Naive thymus-derived CD4-positive, alpha-beta T cell (primary cell): Measurements from ENCODE around the gene LRP1. TPM values are rescaled to one million over a fixed set of nuclear protein-coding genes. Genes with fewer than 3 reads are reported as not detected.
A peak's percentile ranks its signal among the peaks of the same experiment; 100 is the strongest.

ENCODE experiments used
- ATAC-seq: fragments of 150-1000 bp; cut with Tn5 transposase; 2 replicates; pipeline ENCODE4 v1.10.0; 2021; ENCODE audit warnings: mild to moderate bottlenecking, moderate library complexity
- CTCF ChIA-PET: fragments of 350-600 bp; sonication (Branson Sonifier 250); formaldehyde crosslinking; loops from one replicate; lab custom pipeline; 2021; ENCODE audit warnings: antibody characterized with exemption; lab: Charles Lee
- POLR2A ChIA-PET: fragments of 350-600 bp; sonication (Branson Sonifier 250); formaldehyde crosslinking; loops from one replicate; lab custom pipeline; 2021; ENCODE audit warnings: antibody characterized with exemption, inconsistent platforms; lab: Charles Lee
- DNase-seq, 9 donors: peaks; one replicate each; pipeline versions ENCODE4 v3.0.0 to v3.0.0-alpha.2; 2020 to 2022; ENCODE audit warnings: mixed read lengths in 1 of 9
- H3K27ac ChIP-seq: one replicate; pipeline ENCODE4 v1.7.0; 2013; ENCODE audit warnings: mild to moderate bottlenecking, low read depth, low read length, moderate library complexity
- H3K27me3 ChIP-seq, 2 donors: one replicate each; pipeline ENCODE4 v1.7.0; 2013; ENCODE audit warnings: low read length in 2 of 2, mild to moderate bottlenecking in 2 of 2, moderate library complexity in 2 of 2; ENCODE audit not compliant: control insufficient read depth in 2 of 2, insufficient read depth in 2 of 2
- H3K36me3 ChIP-seq, 3 experiments: 1 replicate in 2 of 3; 2 replicates in 1 of 3; pipeline ENCODE4 v1.7.0; 2013; ENCODE audit warnings: low read length in 3 of 3, mild to moderate bottlenecking in 3 of 3, moderate library complexity in 1 of 3; ENCODE audit not compliant: insufficient read depth in 3 of 3, control insufficient read depth in 2 of 3
- H3K4me1 ChIP-seq, 2 donors: one replicate each; pipeline ENCODE4 v1.7.0; 2013; ENCODE audit warnings: low read length in 2 of 2, mild to moderate bottlenecking in 2 of 2, moderate library complexity in 1 of 2; ENCODE audit not compliant: control insufficient read depth in 2 of 2, insufficient read depth in 2 of 2
- H3K4me3 ChIP-seq: 2 replicates; pipeline ENCODE4 v1.7.0; 2013; ENCODE audit warnings: mild to moderate bottlenecking, low read length
- H3K9me3 ChIP-seq, 3 experiments: 1 replicate in 2 of 3; 2 replicates in 1 of 3; pipeline ENCODE4 v1.7.0; 2013; ENCODE audit warnings: low read length in 3 of 3; ENCODE audit not compliant: control insufficient read depth in 2 of 3
- H3K27ac Mint-ChIP-seq, 9 donors: one replicate each; pipeline ENCODE4 v1.8.0; 2020 to 2022; ENCODE audit warnings: mixed read lengths in 9 of 9, mild to moderate bottlenecking in 8 of 9, moderate library complexity in 5 of 9, inconsistent platforms in 2 of 9
- H3K27me3 Mint-ChIP-seq, 5 donors: one replicate each; pipeline ENCODE4 v1.8.0; 2021 to 2022; ENCODE audit warnings: mixed read lengths in 5 of 5, mild to moderate bottlenecking in 1 of 5
- H3K36me3 Mint-ChIP-seq, 5 donors: one replicate each; pipeline ENCODE4 v1.8.0; 2020 to 2022; ENCODE audit warnings: mixed read lengths in 5 of 5, mild to moderate bottlenecking in 3 of 5, inconsistent platforms in 1 of 5
- H3K4me1 Mint-ChIP-seq, 7 donors: one replicate each; pipeline ENCODE4 v1.8.0; 2020 to 2022; ENCODE audit warnings: mixed read lengths in 7 of 7, mild to moderate bottlenecking in 3 of 7, inconsistent platforms in 1 of 7
- H3K4me3 Mint-ChIP-seq, 10 donors: one replicate each; pipeline ENCODE4 v1.8.0; 2020 to 2022; ENCODE audit warnings: mild to moderate bottlenecking in 10 of 10, mixed read lengths in 10 of 10, moderate library complexity in 6 of 10, inconsistent platforms in 2 of 10
- H3K9me3 Mint-ChIP-seq, 11 donors: one replicate each; pipeline ENCODE4 v1.8.0; 2020 to 2022; ENCODE audit warnings: mixed read lengths in 11 of 11, mild to moderate bottlenecking in 4 of 11, inconsistent platforms in 1 of 11, moderate library complexity in 1 of 11
- intact Hi-C, 2 donors: fragments of 100-400 bp; cut with micrococcal nuclease; formaldehyde crosslinking; loops; one replicate each; pipeline ENCODE4 v1.15.1; 2023
- polyA plus RNA-seq, 2 donors: library from polyadenylated mRNA; unstranded; fragments of 300-500 nt; fragmentation: Illumina TruSeq; gene quantifications; one replicate each; pipeline ENCODE4 v1.2.3, GENCODE V29; 2021
- total RNA-seq, 6 experiments: library from RNA in 5 of 6; stranded (reverse) in 5 of 6; gene quantifications; 1 replicate in 5 of 6; 2 replicates in 1 of 6; pipeline ENCODE4 v1.2.3 and lab custom pipeline; 2021 to 2026

LRP1 gene
- total and polyA plus RNA-seq, 7 experiments from 2014 or later, result 0.58 to 119 (median 10.5) TPM

- H3K27ac ChIP-seq, result no peak overlapping the region
- H3K4me1 Mint-ChIP-seq, result peaks cover 2 to 10% (median 6%) of the 10 kb centered on the region in 7 donors
- H3K9me3 Mint-ChIP-seq, result no peaks in the 10 kb centered on the region
- no peak overlapping the region for H3K4me3 ChIP-seq
- no peaks in the 10 kb centered on the region for H3K27me3 ChIP-seq
- DNase-seq, result no peak
- no peaks in the 10 kb centered on the region for H3K9me3 ChIP-seq
- H3K36me3 Mint-ChIP-seq, result peaks cover 0 to 11% (median 0%) of the 10 kb centered on the region in 5 donors
- peak overlapping the region in 1 of 9 donors; percentile 38 for H3K27ac Mint-ChIP-seq
- intact Hi-C loops, result loop anchor here (1.0 to 10.0 kb wide), 6 partner anchors 60 to 429 kb away; partner anchors contain the start of genes PRIM1 (in 1 of the 2) and ZBTB39 (in 1 of the 2)
- H3K27me3 Mint-ChIP-seq, result peaks cover 0 to 2% (median 0%) of the 10 kb centered on the region in 5 donors
- no peak for ATAC-seq
- H3K36me3 ChIP-seq, result no peaks in the 10 kb centered on the region
- H3K4me3 Mint-ChIP-seq, result no peak overlapping the region
- ChIA-PET CTCF (interaction anchor here (0.5 to 8.3 kb wide), 6 partner anchors 60 to 683 kb away, joined by 3 to 162 read pairs (median 4); partner anchors contain the start of genes LRP1 and STAT6), POLR2A (interaction anchor here (0.9 kb wide), 1 partner anchor 60 kb away, joined by 3 read pairs; no protein-coding TSS in a partner anchor)
- H3K4me1 ChIP-seq, result no peaks in the 10 kb centered on the region
Observed at GRCh38 chr12:57183939-57184725, 55.8 kb downstream of the LRP1 start.

- ChIA-PET CTCF (interaction anchor here (1.6 to 8.3 kb wide), 2 partner anchors 61 to 116 kb away, joined by 3 to 162 read pairs; partner anchors contain the start of gene LRP1), POLR2A (no interaction called here)
- H3K9me3 Mint-ChIP-seq, result no peaks in the 10 kb centered on the region
- peaks cover 2 to 10% (median 6%) of the 10 kb centered on the region in 7 donors for H3K4me1 Mint-ChIP-seq
- Histone ChIP-seq H3K27ac (no peak overlapping the region), H3K36me3 (no peaks in the 10 kb centered on the region), H3K4me3 (no peak overlapping the region), H3K9me3 (no peaks in the 10 kb centered on the region), H3K4me1 (no peaks in the 10 kb centered on the region), H3K27me3 (no peaks in the 10 kb centered on the region)
- no peak for DNase-seq
- no peak overlapping the region for H3K4me3 Mint-ChIP-seq
- H3K27me3 Mint-ChIP-seq, result peaks cover 0 to 2% (median 0%) of the 10 kb centered on the region in 5 donors
- intact Hi-C loops, result loop anchor here in 1 of 2 donors (10.0 kb wide), 1 partner anchor 431 kb away; the partner anchor contains the start of gene PRIM1
- no peak overlapping the region for H3K27ac Mint-ChIP-seq
- peaks cover 0 to 8% (median 0%) of the 10 kb centered on the region in 5 donors for H3K36me3 Mint-ChIP-seq
- ATAC-seq, result no peak
Observed at GRCh38 chr12:57185403-57185802, 57.1 kb downstream of the LRP1 start.

GRCh38 chr12:57185906-57186508, 57.7 kb downstream of the LRP1 start:
- no peak for DNase-seq
- no peaks in the 10 kb centered on the region for H3K9me3 Mint-ChIP-seq
- H3K36me3 Mint-ChIP-seq, result peaks cover 0 to 8% (median 0%) of the 10 kb centered on the region in 5 donors
- no peaks in the 10 kb centered on the region for H3K27me3 ChIP-seq
- H3K4me3 ChIP-seq, result no peak overlapping the region
- H3K4me1 Mint-ChIP-seq, result peaks cover 2 to 10% (median 6%) of the 10 kb centered on the region in 7 donors
- no peaks in the 10 kb centered on the region for H3K4me1 ChIP-seq
- no peak overlapping the region for H3K4me3 Mint-ChIP-seq
- no peak overlapping the region for H3K27ac Mint-ChIP-seq
- peaks cover 0 to 2% (median 0%) of the 10 kb centered on the region in 5 donors for H3K27me3 Mint-ChIP-seq
- no peak for ATAC-seq
- H3K36me3 ChIP-seq, result no peaks in the 10 kb centered on the region
- CTCF ChIA-PET, result interaction anchor here (0.5 to 8.3 kb wide), 5 partner anchors 11 to 207 kb away, joined by 3 to 162 read pairs (median 3); partner anchors contain the start of gene LRP1
- no peaks in the 10 kb centered on the region for H3K9me3 ChIP-seq
- intact Hi-C loops, result loop anchor here in 1 of 2 donors (10.0 kb wide), 1 partner anchor 431 kb away; the partner anchor contains the start of gene PRIM1
- no peak overlapping the region for H3K27ac ChIP-seq
- POLR2A ChIA-PET, result no interaction called here

- CTCF ChIA-PET, result interaction anchor here (0.8 to 8.3 kb wide), 4 partner anchors 12 to 64 kb away, joined by 3 to 162 read pairs (median 4); partner anchors contain the start of gene LRP1
- Mint-ChIP-seq H3K27ac (no peak overlapping the region), H3K4me3 (no peak overlapping the region), H3K27me3 (no peaks in the 10 kb centered on the region), H3K4me1 (peaks cover 2 to 7% (median 5%) of the 10 kb centered on the region in 7 donors), H3K36me3 (peaks cover 0 to 14% (median 0%) of the 10 kb centered on the region in 5 donors), H3K9me3 (peaks cover 0 to 1% (median 0%) of the 10 kb centered on the region in 11 donors)
- POLR2A ChIA-PET, result no interaction called here
- ATAC-seq (no peak), DNase-seq (no peak)
- Histone ChIP-seq H3K36me3 (no peaks in the 10 kb centered on the region), H3K4me1 (no peaks in the 10 kb centered on the region), H3K4me3 (no peak overlapping the region), H3K27me3 (no peaks in the 10 kb centered on the region), H3K27ac (no peak overlapping the region), H3K9me3 (no peaks in the 10 kb centered on the region)
- intact Hi-C loops, result loop anchor here in 1 of 2 donors (10.0 kb wide), 1 partner anchor 433 kb away; the partner anchor contains the start of gene PRIM1
Observed at GRCh38 chr12:57187222-57188089, 59.2 kb downstream of the LRP1 start.

- intact Hi-C loops, result loop anchor here in 1 of 2 donors (10.0 kb wide), 1 partner anchor 433 kb away; the partner anchor contains the start of gene PRIM1
- no peak for DNase-seq
- Histone ChIP-seq H3K27ac (no peak overlapping the region), H3K4me1 (no peaks in the 10 kb centered on the region), H3K4me3 (no peak overlapping the region), H3K27me3 (no peaks in the 10 kb centered on the region), H3K9me3 (no peaks in the 10 kb centered on the region), H3K36me3 (peaks cover 0 to 4% (median 0%) of the 10 kb centered on the region in 3 experiments)
- CTCF ChIA-PET, result interaction anchor here (0.6 to 1.4 kb wide), 4 partner anchors 26 to 76 kb away, joined by 3 to 5 read pairs (median 4); partner anchors contain the start of gene STAT6
- Mint-ChIP-seq H3K27ac (no peak overlapping the region), H3K36me3 (peaks cover 0 to 14% (median 0%) of the 10 kb centered on the region in 5 donors), H3K27me3 (no peaks in the 10 kb centered on the region), H3K9me3 (peaks cover 0 to 1% (median 0%) of the 10 kb centered on the region in 11 donors), H3K4me3 (no peak overlapping the region), H3K4me1 (peaks cover 0 to 3% (median 1%) of the 10 kb centered on the region in 7 donors)
- POLR2A ChIA-PET, result no interaction called here
- no peak for ATAC-seq
Observed at GRCh38 chr12:57188090-57188425, 59.8 kb downstream of the LRP1 start.
